H7 (cell line): ENCODE measurements around the gene ATP13A2. TPM values are rescaled to one million over a fixed set of nuclear protein-coding genes. Genes with fewer than 3 reads are reported as not detected.

Source experiments
- total RNA-seq: library from RNA; depleted of rRNA; stranded (reverse); fragments of >200 nt; shearing (Covaris generic); gene quantifications from 2 replicates; pipeline ENCODE4 v1.2.3, GENCODE V29; 2014; rRNA removed

Gene ATP13A2
- total RNA-seq, 1 experiment from 2014 or later = 162 TPM

Other genes starting within 250 kb of the ATP13A2 start
- gene RNU1-2, start 115.9 kb downstream of the ATP13A2 start, total RNA-seq = under 0.01 TPM in 2 replicates
- gene CROCC, start 90.0 kb downstream of the ATP13A2 start, total RNA-seq = 59.5 and 92.3 TPM in 2 replicates
- gene MFAP2, start 31.3 kb downstream of the ATP13A2 start, total RNA-seq = 176 and 202 TPM in 2 replicates
- 225 and 238 TPM in 2 replicates for gene SDHB, start 42.1 kb upstream of the ATP13A2 start, total RNA-seq
- 2.0 and 2.1 TPM in 2 replicates for gene PADI2, start 107.5 kb upstream of the ATP13A2 start, total RNA-seq
- gene PADI1, start 193.2 kb upstream of the ATP13A2 start, total RNA-seq = 0.07 and 0.45 TPM in 2 replicates
- 1.2 and 4.1 TPM in 2 replicates for gene PADI3, start 237.2 kb upstream of the ATP13A2 start, total RNA-seq